ENCODE measurements around the gene BCCIP.

BCCIP gene

DNA sequence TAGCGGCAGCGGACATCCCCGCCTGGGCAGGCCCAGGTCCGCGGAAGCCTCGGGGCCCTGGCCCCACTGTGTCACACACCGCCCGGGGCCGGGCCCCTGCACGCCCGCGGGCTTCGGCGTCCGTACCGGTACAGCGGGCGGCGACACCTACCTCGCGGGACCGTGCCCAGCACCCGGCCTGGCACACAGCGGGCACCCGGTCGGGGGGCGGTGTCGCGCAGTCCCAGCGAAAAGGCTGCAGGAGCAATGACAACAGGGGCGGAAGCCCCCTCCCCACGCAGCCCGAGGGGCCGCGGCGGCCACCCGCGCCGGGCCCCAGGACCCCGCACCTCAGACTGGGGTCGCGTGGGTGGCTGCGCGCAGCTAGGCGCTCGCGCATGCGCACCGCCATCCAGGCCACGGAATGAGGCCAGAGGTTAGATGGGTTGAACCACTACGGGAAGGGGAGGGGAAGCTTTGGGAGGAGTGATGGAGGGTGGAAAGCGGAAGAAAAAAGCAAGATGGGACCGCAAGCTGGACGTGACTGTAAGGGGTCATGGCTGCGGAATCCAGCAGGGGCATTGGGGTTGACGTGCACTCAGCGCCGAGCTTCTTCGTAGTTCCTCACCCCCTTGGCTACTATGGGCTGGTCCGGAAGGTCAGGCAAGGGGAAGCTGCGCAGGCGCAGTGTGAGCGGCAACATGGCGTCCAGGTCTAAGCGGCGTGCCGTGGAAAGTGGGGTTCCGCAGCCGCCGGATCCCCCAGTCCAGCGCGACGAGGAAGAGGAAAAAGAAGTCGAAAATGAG is at the start of gene BCCIP, which contains the start of gene UROS:
Gene BCCIP (plus strand): TSS at position 669 of the 785 bp plus-strand sequence. CDS start 12 bp downstream, at position 681.
Gene UROS (minus strand): TSS at position 381 of the 785 bp plus-strand sequence. CDS start 6,759 bp downstream, outside the sequence.
- in situ Hi-C loops (cut with MboI; ENCODE audit: low pct_unique_long_range_greater_than_20kb, low sequenced_read_pairs, unreplicated experiment) = no loop called here
- peak; percentile 95 for DNase-seq (ENCODE audit: low spot score)
- TF ChIP-seq, protein P1, sequence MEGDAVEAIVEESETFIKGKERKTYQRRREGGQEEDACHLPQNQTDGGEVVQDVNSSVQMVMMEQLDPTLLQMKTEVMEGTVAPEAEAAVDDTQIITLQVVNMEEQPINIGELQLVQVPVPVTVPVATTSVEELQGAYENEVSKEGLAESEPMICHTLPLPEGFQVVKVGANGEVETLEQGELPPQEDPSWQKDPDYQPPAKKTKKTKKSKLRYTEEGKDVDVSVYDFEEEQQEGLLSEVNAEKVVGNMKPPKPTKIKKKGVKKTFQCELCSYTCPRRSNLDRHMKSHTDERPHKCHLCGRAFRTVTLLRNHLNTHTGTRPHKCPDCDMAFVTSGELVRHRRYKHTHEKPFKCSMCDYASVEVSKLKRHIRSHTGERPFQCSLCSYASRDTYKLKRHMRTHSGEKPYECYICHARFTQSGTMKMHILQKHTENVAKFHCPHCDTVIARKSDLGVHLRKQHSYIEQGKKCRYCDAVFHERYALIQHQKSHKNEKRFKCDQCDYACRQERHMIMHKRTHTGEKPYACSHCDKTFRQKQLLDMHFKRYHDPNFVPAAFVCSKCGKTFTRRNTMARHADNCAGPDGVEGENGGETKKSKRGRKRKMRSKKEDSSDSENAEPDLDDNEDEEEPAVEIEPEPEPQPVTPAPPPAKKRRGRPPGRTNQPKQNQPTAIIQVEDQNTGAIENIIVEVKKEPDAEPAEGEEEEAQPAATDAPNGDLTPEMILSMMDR (IDR thresholded peaks at IDR 0.05; ENCODE audit: extremely low read depth, insufficient read depth, missing control alignments) = no peak

DNA sequence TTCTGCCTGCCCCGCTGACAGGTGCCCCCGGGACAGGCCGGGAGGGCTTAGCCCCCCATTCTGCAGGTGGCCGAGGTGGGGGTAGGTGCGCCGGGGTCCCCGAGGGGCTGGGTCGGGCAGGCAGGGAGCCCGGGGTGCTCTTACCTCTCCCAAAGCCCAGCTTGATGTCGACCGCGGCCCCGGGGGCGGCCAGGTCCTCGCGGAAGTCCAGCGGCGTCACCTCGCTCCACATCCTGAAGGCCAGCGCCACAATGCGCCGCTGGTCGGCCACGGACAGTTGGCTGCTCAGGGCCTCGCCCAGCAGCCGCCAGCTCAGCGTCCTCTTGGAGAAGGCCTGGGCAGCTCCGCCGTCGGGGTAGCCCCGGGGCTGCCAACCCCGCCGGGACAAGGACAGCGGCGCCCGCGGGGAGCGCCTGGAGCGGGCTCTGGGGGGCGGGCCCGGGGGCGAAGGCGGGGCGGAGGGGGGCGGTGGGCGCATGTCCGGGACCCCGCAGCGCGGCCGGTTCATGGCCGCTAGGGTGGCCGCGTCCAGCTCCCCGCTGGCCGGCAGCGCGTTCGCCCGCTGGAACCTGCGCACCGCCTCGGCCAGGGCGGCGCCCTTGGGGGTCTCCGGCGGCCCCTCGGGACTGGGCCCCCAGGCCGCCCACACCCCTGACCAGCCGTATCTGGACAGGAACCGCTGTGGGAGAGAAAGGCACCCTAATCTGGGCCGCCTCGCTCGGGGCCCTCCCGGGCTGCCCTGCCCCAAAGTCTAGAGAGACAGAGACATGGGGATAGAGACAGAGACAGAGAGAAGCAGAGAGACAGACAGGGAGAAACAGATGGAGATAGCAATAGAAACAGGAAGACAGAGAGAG is 49.4 kb upstream of the BCCIP start:
- DNase-seq (ENCODE audit: low spot score) = no peak
- in situ Hi-C loops (cut with MboI; ENCODE audit: low pct_unique_long_range_greater_than_20kb, low sequenced_read_pairs, unreplicated experiment) = no loop called here
- TF ChIP-seq, protein P1 (IDR thresholded peaks at IDR 0.05; ENCODE audit: extremely low read depth, insufficient read depth, missing control alignments) = no peak

GRCh38 chr10:125774581-125775191 is 48.7 kb upstream of the BCCIP start:
- in situ Hi-C loops (cut with MboI; ENCODE audit: low pct_unique_long_range_greater_than_20kb, low sequenced_read_pairs, unreplicated experiment) = no loop called here
- TF ChIP-seq, protein P1 (IDR thresholded peaks at IDR 0.05; ENCODE audit: extremely low read depth, insufficient read depth, missing control alignments) = no peak
- DNase-seq (ENCODE audit: low spot score) = no peak

- no peak for DNase-seq (ENCODE audit: low spot score)
- in situ Hi-C loops (cut with MboI; ENCODE audit: low pct_unique_long_range_greater_than_20kb, low sequenced_read_pairs, unreplicated experiment) = no loop called here
- TF ChIP-seq, protein P1 (IDR thresholded peaks at IDR 0.05; ENCODE audit: extremely low read depth, insufficient read depth, missing control alignments) = no peak
Observed at GRCh38 chr10:125775491-125776106, 47.7 kb upstream of the BCCIP start, which contains the start of gene MMP21. Gene MMP21 (minus strand): TSS chr10:125775821. CDS start chr10:125775821, 0 bp downstream.

GRCh38 chr10:125777806-125778205 is 45.5 kb upstream of the BCCIP start:
- in situ Hi-C loops (cut with MboI; ENCODE audit: low pct_unique_long_range_greater_than_20kb, low sequenced_read_pairs, unreplicated experiment) = no loop called here
- DNase-seq (ENCODE audit: low spot score) = no peak

More at GRCh38 chr10:125777806-125778205, 45.5 kb upstream of the BCCIP start:
- TF ChIP-seq, protein P1 (IDR thresholded peaks at IDR 0.05; ENCODE audit: extremely low read depth, insufficient read depth, missing control alignments) = no peak
